Lower leg skin (tissue), 3 donors: ENCODE results near the gene UST.

ENCODE experiments used
- POLR2A ChIP-seq, 2 donors: fragments of 450-650 bp; IDR thresholded peaks; one replicate each; pipeline ENCODE4 v1.6.1; 2016 to 2017; ENCODE audit warnings: antibody characterized with exemption in 2 of 2, mild to moderate bottlenecking in 1 of 2, moderate library complexity in 1 of 2
- TF ChIP-seq, protein P1 (sequence below), 3 donors: fragments of 450-650 bp; IDR thresholded peaks; one replicate each; pipeline ENCODE4 v1.5.1; 2016; ENCODE audit warnings: antibody characterized with exemption in 3 of 3, mild to moderate bottlenecking in 3 of 3, moderate library complexity in 2 of 3

DNA sequence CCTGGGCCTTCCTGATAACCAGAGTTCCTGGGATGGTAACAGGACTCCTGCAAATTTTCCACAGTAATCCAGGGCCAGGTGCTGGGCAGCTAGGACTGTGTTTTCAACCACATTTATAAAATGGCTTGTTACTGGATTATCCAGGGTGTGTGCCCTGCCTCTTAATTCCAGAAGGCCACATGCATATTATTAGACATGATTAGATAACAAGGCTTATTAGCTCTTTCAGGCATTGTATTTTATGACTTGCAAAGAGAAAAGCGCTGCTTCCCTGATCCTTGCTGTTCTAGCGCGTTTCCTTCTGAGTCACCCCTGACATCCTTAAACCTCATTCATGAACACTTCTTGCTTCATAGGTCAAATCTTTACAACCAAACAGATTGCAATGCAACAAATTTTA lies 208.6 kb downstream of the UST start:
- TF ChIP-seq, protein P1, sequence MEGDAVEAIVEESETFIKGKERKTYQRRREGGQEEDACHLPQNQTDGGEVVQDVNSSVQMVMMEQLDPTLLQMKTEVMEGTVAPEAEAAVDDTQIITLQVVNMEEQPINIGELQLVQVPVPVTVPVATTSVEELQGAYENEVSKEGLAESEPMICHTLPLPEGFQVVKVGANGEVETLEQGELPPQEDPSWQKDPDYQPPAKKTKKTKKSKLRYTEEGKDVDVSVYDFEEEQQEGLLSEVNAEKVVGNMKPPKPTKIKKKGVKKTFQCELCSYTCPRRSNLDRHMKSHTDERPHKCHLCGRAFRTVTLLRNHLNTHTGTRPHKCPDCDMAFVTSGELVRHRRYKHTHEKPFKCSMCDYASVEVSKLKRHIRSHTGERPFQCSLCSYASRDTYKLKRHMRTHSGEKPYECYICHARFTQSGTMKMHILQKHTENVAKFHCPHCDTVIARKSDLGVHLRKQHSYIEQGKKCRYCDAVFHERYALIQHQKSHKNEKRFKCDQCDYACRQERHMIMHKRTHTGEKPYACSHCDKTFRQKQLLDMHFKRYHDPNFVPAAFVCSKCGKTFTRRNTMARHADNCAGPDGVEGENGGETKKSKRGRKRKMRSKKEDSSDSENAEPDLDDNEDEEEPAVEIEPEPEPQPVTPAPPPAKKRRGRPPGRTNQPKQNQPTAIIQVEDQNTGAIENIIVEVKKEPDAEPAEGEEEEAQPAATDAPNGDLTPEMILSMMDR (IDR thresholded peaks at IDR 0.05) = no peak
- no peak for TF ChIP-seq POLR2A (IDR thresholded peaks at IDR 0.05)
